ENCODE measurements around the gene SEC24C.
"Not testable (repeated sequence)": the region's sequence is repeated elsewhere in the genome, so short reads cannot be mapped to it uniquely, and the experiment has no call there.

The SEC24C gene

DNA sequence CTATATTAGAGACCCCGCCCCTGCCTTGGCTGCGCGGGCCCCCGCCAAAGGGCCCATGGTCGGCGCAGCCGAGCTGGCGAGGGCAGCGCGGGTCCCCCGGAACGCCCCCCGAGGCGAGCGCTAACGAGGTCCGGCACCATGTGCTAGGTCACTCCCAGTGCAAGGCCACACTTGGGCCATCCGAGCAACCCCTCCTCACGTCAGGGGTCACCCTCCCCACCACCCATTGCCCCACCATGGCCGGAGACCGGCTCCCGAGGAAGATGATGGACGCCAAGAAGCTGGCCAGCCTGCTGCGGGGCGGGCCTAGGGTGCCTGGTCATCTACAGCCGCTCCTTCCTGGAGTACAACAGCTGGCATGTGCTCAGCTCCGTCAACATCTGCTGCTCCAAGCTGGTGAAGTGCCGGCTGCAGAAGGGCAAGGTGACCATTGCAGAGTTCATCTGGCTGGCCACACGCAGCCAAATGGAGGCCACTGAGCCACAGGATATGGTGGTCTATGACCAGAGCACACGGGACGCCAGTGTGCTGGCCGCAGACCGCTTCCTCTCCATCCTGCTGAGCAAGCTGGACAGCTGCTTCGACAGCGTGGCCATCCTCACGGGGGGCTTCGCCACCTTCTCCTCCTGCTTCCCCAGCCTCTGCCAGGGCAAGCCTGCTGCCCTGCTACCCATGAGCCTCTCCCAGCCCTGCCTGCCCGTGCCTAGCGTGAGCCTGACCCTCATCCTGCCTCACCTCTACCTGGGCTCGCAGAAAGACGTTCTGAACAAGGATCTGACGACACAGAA, 12.4 kb upstream of the SEC24C start:
- in situ Hi-C loops (cut with MboI; ENCODE audit: low sequenced_read_pairs): no loop called here

DNA sequence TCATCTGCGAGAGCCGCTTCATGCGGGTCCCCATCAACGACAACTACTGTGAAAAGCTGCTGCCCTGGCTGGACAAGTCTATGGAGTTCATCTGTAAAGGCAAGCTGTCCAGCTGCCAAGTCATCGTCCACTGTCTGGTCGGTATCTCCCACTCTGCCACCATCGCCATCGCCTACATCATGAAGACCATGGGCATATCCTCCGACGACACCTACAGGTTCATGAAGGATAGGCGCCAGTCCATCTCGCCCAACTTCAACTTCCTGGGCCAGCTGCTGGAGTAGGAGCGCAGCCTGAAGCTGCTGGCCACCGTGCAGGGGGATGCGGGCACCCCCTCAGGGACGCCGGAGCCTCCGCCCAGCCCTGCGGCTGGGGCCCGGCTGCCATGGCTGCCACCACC, 11.7 kb upstream of the SEC24C start:
- in situ Hi-C loops (cut with MboI; ENCODE audit: low sequenced_read_pairs): no loop called here

- in situ Hi-C loops (cut with MboI; ENCODE audit: low sequenced_read_pairs): no loop called here
Observed at GRCh38 chr10:73732931-73733623, 11.1 kb upstream of the SEC24C start.

DNA sequence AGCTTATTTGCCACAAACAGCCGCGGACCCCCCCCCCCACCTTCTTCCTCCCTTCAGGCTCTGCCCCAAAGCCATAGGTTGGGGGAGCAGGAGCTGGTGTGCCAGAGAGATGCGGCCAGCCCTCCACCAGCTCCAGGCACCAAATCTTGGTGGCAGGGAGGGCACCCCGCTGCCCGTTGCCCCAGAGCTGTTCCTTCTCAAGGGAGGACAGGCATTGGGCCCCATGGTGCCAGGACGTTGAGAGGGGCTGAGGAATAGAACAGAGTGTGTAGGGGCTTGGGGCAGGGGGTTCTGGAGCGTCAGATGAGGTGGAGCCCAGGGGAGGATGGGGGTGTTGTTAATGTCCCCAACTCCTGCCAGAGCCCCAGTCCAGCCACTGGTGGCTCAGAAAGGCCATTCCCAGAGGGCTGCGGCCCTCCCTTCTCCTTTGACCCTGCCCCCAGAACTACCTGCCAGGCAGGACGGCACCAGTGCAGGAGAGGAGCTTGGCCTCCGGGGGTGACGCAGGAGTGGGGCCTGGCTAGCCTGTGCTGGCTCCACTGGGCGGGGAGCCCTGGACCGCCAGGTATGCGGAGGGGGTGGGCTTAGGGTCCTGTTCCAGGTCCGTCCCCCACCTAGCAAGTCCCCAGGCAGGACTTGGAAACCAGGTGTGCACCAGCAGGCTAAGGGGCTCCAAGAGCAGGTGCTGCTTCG, 10.0 kb upstream of the SEC24C start:
- in situ Hi-C loops (cut with MboI; ENCODE audit: low sequenced_read_pairs): no loop called here

GRCh38 chr10:73734796-73735305, 9.3 kb upstream of the SEC24C start:
- in situ Hi-C loops (cut with MboI; ENCODE audit: low sequenced_read_pairs): no loop called here

DNA sequence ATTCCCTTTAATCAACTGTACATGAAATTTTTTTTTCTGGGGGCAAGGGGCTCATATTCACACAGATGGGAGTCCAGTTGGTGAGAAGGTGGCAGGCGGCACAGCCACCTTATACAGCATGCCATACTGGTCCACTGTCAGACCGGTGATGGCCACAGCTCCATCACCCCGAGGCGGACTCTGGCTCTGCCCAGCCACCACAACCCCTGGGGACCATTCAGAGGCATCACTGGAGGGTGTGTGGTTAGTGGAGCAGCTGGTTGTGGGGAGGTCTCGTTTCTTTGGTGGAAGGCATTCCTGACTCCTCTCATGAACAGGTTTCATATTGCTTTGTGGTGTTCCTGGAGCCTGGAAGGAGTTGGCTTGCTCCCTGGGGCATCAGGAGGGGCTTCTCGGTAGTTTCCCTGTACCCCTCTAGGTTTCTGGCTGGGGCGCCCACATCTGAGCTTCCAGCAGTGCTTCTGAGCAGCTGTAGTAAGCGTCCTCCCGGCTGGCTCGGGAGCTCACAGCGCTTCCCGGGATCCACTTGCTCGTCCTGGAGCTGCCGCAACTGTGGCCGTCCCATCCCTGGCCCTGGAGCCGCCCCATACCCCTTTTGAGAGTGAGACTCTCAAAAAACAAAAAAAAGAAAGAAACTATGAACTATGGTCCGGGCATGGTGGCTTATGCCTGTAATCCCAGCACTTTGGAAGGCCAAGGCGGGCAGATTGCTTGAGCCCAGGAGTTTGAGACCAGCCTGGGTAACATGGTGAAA, 3.5 kb upstream of the SEC24C start:
- in situ Hi-C loops (cut with MboI; ENCODE audit: low sequenced_read_pairs): not testable (repeated sequence)

DNA sequence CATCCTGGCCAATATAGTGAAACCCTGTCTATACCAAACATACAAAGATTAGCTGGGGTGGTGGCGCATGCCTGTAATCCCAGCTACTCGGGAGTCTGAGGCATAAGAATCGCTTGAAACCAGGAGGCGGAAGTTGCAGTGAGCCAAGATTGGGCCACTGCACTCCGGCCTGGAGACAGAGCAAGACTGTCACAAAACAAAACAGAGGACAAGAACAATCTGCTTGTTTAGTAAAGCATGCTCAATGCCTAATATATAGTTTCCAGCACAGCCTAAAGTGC, 1.8 kb upstream of the SEC24C start:
- in situ Hi-C loops (cut with MboI; ENCODE audit: low sequenced_read_pairs): no loop called here

DNA sequence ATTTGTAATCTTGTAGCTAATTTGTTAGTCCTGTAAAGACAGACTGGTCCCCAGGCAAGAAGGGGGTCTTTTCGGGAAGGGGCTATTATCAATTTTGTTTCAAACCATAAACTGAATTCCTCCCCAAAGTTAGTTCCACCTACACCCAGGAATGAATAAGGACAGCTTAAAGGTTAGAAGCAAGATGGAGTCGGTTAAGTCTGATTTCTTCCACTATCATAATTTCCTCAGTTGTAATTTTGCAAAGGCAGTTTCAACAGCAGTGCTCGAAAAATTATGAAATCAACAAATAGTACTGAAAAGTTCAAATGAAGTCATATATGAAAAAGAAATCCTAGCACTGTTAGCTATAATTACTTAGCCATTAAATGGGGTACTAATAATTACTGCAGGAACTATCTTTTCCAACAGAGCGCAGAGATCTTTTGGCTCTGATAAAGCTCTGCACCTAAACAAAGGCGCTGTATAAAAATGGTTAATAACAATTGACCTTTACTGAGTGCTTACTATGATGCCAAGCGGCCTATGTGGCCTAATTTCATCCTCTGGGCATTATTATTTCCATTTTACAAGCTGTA, 756 bp upstream of the SEC24C start:
- in situ Hi-C loops (cut with MboI; ENCODE audit: low sequenced_read_pairs): no loop called here

- in situ Hi-C loops (cut with MboI; ENCODE audit: low sequenced_read_pairs): no loop called here
Observed at GRCh38 chr10:73744664-73744975, 448 bp downstream of the SEC24C start.

DNA sequence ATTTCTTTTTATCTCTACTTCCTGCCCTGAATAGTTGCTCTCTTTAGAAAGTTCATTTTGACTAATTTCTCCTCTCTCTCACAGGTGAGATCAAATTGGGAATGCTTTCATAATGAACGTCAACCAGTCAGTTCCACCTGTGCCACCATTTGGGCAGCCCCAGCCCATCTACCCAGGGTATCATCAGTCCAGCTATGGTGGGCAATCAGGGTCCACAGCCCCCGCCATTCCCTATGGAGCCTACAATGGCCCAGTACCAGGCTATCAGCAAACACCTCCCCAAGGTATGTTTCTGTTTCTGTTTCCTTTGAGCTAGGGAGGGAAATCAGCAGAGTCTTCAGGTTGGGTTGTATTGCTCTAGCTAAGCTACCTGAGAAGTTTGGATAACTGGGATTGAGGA, 2.5 kb downstream of the SEC24C start:
- in situ Hi-C loops (cut with MboI; ENCODE audit: low sequenced_read_pairs): no loop called here

GRCh38 chr10:73750819-73751218, 6.6 kb downstream of the SEC24C start:
- in situ Hi-C loops (cut with MboI; ENCODE audit: low sequenced_read_pairs): no loop called here

DNA sequence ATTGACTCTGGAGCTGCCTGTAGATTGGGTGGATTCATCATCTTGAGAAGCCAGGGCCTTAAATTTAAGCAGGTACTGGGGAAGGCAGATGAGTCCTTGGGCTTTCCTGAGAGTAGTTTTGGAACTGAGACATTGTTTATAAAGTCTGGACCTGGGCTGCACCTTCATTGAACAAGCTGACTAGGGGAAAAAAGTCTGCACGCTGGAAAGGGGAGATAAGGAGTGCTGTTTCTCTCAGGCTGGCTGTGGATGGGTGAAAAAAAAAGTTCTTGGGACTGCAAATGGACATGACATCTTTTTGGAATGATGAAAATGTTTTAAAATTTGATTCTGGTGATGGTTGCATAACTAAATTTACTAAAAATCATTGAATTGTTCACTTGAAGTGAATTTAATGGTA, 12.0 kb downstream of the SEC24C start:
- in situ Hi-C loops (cut with MboI; ENCODE audit: low sequenced_read_pairs): no loop called here

DNA sequence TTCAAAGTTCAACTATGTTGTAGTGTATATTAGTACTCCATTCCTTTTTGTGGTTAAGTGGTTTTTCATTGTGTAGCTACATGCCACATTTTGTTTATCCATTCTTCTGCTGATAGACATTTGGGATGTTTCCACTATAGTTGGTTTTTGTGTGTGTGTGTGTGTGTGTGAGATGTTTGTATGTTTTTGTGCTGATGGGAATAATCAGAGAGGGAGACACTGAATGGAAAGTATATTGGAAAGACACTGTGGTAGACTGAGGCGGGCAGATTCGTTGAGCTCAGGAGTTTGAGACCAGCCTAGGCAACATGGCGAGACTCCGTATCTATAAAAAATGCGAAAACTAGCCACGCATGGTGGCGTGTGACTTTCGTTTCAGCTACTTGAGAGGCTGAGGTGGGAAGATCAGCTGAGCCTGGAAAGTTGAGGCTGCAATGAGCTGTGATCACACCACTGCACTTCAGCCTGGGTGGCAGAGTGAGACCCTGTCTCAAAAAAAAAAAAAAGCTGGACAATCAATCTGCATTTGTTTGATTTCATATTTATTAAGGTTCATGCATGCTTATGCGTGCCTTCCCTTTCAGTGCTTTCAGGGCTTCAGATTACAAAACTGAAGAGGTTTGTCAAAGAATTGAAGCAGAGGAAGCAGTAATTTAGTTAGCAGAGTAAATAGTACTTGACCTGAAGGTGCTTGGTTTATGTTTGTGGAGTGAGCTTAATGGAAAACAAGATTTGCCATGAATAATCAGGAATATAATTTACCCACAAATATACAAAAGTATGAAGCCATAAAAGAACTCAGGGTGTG, 14.7 kb downstream of the SEC24C start:
- in situ Hi-C loops (cut with MboI; ENCODE audit: low sequenced_read_pairs): no loop called here

GRCh38 chr10:73759512-73760115, 15.4 kb downstream of the SEC24C start:
- in situ Hi-C loops (cut with MboI; ENCODE audit: low sequenced_read_pairs): no loop called here

DNA sequence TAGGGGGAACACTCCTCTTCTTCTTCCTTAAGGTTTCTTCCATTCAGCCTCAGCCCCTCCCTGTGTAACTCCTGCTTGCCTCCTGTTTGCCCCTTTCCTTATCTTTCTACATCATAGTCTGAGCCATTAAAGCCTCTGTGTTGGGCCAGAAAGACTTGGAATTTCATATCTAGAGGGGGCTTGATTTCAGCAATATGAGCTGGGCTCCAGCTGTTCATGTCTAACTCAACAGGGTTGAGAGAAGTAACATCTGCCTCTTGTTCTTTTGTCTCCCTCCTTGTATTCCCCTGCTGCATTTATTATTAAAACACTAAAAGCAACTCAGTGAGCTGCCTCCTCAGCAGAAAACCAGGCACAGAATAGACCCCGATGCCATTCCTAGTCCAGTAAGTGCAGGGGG, 17.6 kb downstream of the SEC24C start:
- in situ Hi-C loops (cut with MboI; ENCODE audit: low sequenced_read_pairs): no loop called here

DNA sequence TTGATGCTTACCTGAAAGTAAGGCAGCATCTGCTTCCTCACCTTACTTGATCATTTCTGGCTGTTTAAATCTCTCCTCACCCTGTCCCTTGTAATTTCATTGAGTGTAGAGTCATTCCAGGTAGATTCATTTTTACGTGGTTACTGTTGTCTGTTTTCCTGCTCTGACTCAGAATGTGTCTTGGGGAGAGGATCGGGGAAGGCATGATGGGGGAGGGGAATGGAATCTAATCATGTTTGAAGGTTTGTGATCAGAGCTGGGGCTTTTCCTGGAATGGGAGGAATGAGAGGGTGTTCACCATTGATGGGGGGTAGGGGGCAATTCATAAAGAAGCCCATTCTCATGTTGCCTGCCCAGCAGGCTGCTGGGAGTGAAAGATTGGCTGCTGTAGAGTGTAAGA, 18.7 kb downstream of the SEC24C start:
- in situ Hi-C loops (cut with MboI; ENCODE audit: low sequenced_read_pairs): no loop called here

- in situ Hi-C loops (cut with MboI; ENCODE audit: low sequenced_read_pairs): no loop called here
Observed at GRCh38 chr10:73763343-73763742, 19.2 kb downstream of the SEC24C start.

DNA sequence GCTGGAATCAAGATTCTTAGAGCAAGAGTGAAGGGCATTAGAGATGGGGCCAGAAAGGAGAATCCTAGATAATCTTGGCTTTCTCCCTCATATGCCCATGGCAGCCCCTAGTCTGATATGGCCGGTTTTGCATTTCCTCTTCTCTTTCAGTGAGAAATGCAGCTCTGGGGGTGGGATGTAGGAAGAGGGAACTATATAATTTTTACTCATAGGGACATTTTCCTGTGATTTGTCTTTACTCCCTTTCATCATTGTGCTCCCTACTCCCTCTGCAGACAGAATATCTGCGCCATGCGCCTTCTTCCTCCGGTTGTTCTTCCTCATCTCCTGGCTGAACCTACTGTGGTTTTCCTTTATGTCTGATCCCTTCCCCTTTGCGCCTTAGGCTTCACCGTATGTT, 20.9 kb downstream of the SEC24C start:
- in situ Hi-C loops (cut with MboI; ENCODE audit: low sequenced_read_pairs): no loop called here

GRCh38 chr10:73768881-73769280, 24.7 kb downstream of the SEC24C start:
- in situ Hi-C loops (cut with MboI; ENCODE audit: low sequenced_read_pairs): no loop called here

DNA sequence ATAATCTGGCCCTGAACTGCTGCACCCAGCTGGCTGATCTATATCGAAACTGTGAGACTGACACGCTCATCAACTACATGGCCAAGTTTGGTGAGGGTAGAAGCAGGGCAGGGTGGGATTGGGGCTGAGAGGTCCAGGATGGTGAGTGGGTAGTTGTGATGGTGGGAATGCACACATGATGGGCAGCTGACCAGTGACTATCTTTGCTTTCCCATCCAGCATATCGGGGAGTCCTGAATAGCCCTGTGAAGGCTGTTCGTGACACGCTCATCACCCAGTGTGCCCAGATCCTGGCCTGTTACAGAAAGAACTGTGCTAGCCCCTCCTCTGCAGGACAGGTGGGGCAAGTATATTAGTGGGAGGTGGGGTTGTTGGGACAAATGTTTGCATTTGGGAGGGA, 25.2 kb downstream of the SEC24C start:
- in situ Hi-C loops (cut with MboI; ENCODE audit: low sequenced_read_pairs): no loop called here

All from HL-60/S4 (cell line).